ENCODE results near the gene SERPINB8.
"Not testable (repeated sequence)": the region's sequence is repeated elsewhere in the genome, so short reads cannot be mapped to it uniquely, and the experiment has no call there.

The SERPINB8 gene, protein sequence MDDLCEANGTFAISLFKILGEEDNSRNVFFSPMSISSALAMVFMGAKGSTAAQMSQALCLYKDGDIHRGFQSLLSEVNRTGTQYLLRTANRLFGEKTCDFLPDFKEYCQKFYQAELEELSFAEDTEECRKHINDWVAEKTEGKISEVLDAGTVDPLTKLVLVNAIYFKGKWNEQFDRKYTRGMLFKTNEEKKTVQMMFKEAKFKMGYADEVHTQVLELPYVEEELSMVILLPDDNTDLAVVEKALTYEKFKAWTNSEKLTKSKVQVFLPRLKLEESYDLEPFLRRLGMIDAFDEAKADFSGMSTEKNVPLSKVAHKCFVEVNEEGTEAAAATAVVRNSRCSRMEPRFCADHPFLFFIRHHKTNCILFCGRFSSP

DNA sequence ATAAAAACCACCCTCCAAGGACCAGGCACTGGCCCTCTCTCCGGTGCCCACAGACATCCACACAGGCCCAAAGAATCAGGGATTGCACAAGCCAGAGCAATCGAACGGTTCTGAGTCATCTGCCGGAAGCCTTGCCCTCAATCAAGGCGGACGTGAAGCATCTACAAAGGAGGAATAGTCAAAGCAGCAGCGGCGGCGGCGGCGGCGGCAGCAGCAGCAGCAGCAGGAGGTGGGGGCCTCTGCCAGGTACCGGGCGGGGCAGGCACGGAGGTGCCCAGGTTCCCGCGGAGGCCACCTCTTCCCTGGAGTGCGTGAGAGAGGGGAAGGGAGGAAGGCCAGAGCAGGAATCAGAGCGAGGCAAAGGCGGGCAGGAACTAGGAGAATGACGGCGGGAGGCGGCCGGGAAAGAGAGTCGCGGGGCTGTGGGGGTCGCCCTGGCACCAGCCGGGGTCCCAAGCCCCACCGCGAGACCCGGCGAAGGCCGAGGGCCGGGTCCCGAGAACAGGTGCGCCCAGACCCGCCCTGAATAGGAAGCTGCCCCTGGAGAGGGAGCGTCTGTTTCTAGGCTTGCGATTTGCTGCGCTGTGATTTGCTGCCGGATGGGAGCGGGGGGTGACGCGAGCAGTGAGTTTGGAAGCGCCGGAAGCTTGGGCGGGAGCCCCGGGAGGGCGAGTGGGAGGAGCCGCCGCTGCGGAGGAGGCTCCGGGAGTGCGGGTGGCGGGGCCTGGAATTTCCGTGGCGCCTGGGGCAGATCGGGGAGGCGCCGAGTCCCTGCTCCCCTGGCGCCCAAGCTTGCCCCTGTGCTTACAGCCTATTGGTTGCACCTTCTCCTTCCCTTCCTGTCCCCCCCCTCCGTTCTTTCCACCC is at the start of gene SERPINB8:
Gene SERPINB8 (plus strand): TSS at position 140 of the 867 bp plus-strand sequence. CDS start 8,228 bp downstream, outside the sequence.
- DNase-seq, result peak; percentile 70

DNA sequence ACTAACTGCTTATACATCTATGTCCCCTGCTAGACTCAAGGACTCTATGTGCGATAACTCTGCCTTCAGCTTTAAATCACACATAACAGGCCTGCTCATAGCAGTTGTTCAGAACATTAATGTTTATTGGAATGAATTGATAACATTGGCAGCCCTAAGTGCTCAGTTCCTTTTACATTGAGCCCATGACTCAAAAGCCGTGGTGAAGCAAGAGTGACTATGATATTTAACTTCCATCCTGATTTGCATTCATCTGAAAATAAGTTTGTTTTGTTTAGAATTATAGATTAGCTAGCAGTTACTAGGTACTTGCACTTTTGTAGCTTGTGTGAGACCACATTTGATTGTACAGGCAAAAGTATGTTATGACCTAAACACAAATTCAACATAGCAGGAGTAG is 47.8 kb upstream of the SERPINB8 start:
- DNase-seq, result no peak

DNA sequence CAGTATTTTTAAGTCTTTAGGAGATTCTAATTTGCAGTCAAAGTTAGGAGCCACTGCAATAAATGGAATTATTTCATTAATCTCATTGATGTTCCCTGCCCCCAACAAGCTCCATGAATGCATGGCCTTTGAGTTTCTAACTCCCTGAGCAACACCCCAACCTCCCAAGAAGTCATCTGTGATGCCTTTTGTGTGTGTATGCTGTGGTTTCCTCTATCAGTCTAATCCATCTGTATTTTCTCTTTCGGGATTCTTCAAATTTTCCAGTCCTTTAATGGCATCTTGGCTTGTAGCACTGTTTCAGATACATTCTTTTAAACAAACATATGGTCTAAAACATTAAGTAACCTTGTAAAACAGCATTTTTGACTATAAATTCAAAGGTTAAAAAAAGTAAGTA is 45.3 kb upstream of the SERPINB8 start:
- DNase-seq, result no peak

- DNase-seq, result no peak
These were observed 41.5 kb upstream of the SERPINB8 start for GRCh38 chr18:63928331-63928730.

DNA sequence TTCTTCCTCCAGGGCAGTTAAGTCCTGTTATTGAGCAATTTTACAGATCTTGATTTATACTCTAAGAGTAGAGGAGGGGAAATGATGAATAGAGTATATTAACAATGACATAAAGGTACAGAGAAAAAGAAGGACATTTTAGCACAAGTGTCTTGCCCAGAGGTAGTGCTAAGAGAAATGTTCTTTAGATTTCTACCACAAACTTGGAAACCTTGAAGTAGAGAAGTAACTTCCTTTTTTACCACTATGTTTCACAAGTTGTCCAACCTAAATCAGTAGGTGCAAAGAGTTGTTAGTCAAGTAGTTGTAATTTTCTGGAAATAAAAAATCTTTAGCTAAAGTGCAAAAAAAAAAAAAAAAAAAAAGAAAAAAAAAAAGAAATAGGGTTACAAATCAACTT is 40.5 kb upstream of the SERPINB8 start:
- not testable (repeated sequence) for DNase-seq

GRCh38 chr18:63930773-63931354 is 39.0 kb upstream of the SERPINB8 start:
- DNase-seq, result no peak

GRCh38 chr18:63936156-63936931 is 33.5 kb upstream of the SERPINB8 start:
- peak; percentile 8 for DNase-seq

DNA sequence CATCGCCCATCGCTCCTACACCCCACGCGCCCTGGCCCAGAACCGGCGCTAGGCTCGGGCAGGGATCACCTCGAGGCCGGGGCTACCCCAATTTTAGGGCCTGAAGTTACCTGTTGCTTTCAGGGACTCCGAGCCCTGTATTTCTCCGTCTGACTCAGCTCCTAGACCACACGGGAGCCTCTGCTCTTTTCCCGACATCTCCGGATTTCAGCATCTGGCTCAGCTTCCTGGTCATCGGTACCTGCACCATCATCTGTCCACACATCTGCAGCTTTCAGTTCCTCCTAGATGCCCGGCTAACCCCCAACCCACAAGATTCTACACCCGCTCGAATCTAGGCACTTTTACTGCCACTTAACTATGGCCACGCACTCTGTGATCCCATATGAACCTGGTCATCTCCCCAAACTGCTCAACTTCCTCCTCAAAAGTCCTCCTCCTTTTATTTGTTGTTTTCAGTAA is 32.9 kb upstream of the SERPINB8 start:
- DNase-seq, result no peak

GRCh38 chr18:63940008-63940407 is 29.9 kb upstream of the SERPINB8 start:
- DNase-seq, result no peak

- not testable (repeated sequence) for DNase-seq
These were observed 29.3 kb upstream of the SERPINB8 start for GRCh38 chr18:63940543-63941050.

- no peak for DNase-seq
These were observed 22.7 kb upstream of the SERPINB8 start for GRCh38 chr18:63947051-63947790.

DNA sequence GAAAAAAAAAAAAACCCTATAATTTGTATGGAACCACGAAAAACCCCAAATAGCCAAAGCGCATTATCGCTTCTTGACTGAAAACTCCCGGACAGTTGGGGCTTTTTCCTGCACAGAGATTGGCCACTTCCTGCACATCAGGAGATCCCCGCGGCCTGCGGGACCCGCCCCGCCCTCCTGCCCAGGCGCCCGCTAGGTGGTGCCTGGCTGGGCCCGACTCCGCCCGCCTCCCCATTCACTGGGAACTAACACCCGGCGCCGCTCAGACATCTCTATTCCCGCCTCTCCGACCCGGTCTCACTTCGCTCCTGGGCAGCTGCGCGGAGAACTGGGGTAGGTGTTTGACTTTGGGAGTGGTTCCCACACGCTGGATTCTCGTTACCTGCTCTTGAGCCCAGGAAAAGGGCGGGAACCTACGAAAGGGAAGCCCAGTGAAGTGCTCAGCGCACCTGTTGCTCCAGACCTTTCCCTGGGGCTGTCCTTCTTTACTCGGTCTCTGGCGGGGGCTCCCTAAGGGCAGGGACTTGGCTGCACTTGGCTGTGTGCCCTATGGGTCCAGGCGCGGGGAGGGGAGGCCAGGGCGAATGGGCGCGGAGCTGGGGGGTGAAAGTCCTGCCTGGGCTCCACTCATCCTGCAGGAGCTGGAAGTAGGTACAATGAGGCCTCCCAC is 20.7 kb upstream of the SERPINB8 start, which contains the start of gene HMSD:
Gene HMSD (plus strand): TSS at position 234 of the 670 bp plus-strand sequence. CDS start 4,155 bp downstream, outside the sequence.
- peak; percentile 31 for DNase-seq

DNA sequence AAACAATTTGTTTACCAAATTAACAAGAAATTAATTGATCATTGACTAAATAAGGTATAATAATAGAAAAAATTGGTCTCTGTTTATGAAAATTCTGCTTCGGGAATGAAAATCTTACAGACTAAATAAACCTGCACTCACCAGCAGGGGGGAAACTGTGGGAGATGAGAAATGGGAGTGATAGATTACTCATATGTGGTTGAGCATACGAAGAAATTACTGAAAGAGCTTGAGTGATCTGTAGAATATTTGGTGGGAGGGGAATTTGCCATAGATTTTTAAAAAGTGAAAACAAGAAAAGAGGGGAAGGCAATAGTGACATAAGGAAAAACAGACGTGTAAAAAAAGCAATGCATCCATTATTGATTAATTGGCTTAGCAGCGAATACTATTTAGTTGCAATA is 18.6 kb upstream of the SERPINB8 start:
- DNase-seq, result no peak

DNA sequence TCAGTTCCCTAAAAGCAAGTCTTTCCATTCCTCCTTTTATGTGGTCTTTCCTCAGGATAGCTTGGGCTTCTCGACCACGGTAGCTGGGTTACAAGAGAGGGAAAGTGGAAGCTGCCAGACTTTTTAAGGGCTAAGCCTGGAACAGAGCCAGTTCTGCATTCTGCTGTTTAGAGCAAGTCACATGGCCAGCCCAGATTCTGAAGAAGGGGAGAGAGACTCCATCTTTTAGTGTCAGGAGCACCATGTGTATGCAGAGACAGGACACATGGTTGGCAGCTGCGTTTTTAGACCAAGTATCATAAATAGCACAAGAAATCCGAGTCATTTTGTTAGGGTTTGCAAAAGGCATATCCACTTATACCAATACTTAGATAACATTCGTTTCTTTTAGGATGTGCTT is 16.1 kb upstream of the SERPINB8 start:
- DNase-seq, result no peak

GRCh38 chr18:63956755-63957154 is 13.1 kb upstream of the SERPINB8 start:
- DNase-seq, result no peak

GRCh38 chr18:63960891-63961290 is 9.0 kb upstream of the SERPINB8 start:
- DNase-seq, result no peak

- no peak for DNase-seq
These were observed 8.4 kb upstream of the SERPINB8 start for GRCh38 chr18:63961435-63961980.

- no peak for DNase-seq
These were observed 7.7 kb upstream of the SERPINB8 start for GRCh38 chr18:63962137-63962536.

DNA sequence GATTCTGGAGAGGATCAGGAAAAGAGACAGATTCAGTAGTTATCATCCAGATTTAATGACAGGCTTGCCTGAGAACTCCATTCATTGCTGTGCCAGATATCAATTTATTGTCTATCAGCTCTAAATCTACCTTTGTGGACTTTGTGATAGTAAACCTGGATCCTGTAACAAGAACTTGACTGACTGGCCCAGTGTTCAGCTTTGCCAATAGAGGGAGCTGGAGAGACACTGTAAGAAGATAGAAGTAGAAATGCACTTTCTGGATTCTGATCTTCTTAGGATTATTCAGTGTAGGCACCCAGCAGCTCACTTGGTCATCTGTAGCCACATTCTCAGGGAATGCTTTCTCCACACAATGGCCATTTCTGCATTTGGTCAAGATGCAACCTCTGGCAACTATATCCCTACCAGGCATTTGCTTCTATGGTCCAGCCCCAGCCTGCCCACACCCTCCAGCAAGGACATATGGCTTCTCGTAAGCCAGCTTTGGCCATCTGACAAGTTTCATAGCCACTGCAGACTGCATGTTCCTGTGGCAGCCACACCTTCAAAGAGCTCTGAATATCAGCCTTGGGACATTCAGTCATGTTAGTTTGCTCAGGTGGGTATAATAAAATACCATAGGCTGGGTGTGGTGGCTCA is 6.1 kb upstream of the SERPINB8 start:
- peak; percentile 53 for DNase-seq

DNA sequence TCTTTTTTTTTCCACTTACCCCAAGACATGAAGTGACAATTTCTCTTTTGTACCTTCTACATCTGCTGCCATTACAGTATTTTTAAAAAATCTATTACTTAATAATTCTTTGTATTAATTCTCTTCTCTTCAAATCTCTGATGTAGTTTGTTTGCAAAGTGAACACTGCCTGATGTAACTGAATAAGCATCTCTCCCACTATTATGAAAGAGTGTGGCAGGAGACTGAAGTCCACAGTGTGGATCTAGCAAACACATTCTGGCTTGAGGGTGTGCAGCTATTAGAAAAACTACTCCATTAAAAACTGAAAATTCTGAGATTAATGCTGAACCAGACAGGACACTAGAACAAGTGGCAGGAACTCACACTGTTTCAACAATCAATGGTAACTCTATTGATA is 5.0 kb upstream of the SERPINB8 start:
- DNase-seq, result no peak

Data from activated gamma-delta T cell treated with Interleukin-2 at 50 U/mL for 16 hours (primary cell).